Suprapubic skin (tissue), 4 donors: ENCODE data around the gene ACSM3. TPM values are rescaled to one million over a fixed set of nuclear protein-coding genes. Genes with fewer than 3 reads are reported as not detected.

Experiments used
- DNase-seq, 2 donors: peaks; one replicate each; pipeline ENCODE4 v3.0.0-alpha.2; 2019; ENCODE audit warnings: low spot score in 2 of 2
- H3K27ac ChIP-seq: fragments of 200-600 bp; sonication (generic); one replicate; pipeline ENCODE4 v1.5.1; 2019
- H3K27me3 ChIP-seq: fragments of 200-600 bp; sonication (generic); one replicate; pipeline ENCODE4 v1.5.1; 2019
- H3K36me3 ChIP-seq: fragments of 200-600 bp; sonication (generic); one replicate; pipeline ENCODE4 v1.5.1; 2019
- H3K4me1 ChIP-seq: fragments of 200-600 bp; sonication (generic); one replicate; pipeline ENCODE4 v1.5.1; 2019
- H3K4me3 ChIP-seq: fragments of 200-600 bp; sonication (generic); one replicate; pipeline ENCODE4 v1.5.1; 2019; ENCODE audit warnings: mild to moderate bottlenecking
- H3K9me3 ChIP-seq: fragments of 200-600 bp; sonication (generic); one replicate; pipeline ENCODE4 v1.5.1; 2019
- EP300 ChIP-seq: sonication (generic); formaldehyde crosslinking; IDR thresholded peaks from one replicate; pipeline ENCODE4 v1.6.1; 2017; ENCODE audit warnings: antibody characterized with exemption
- POLR2A ChIP-seq, 2 donors: fragments of 450-650 bp; IDR thresholded peaks; one replicate each; pipeline ENCODE4 v1.6.1; 2017; ENCODE audit warnings: antibody characterized with exemption in 2 of 2, mild to moderate bottlenecking in 2 of 2, moderate library complexity in 2 of 2
- POLR2AphosphoS5 ChIP-seq, 3 donors: sonication (generic); formaldehyde crosslinking; IDR thresholded peaks; one replicate each; pipeline ENCODE4 v1.6.1; 2017; ENCODE audit warnings: antibody characterized with exemption in 3 of 3
- WGBS: methylation state at CpG from one replicate; pipeline ENCODE4 v1.1.5; 2018; 5-methylcytosine and 5-hydroxymethylcytosine counted together
- total RNA-seq, 4 donors: library from RNA; depleted of rRNA; stranded (reverse); fragments of >200 nt; gene quantifications; one replicate each; pipeline ENCODE4 v1.1.0, GENCODE V29; 2016
- TF ChIP-seq, protein P1 (sequence below), 2 donors: fragments of 200-600 bp in 1 of 2; fragments of 450-650 bp in 1 of 2; sonication (generic) in 1 of 2; IDR thresholded peaks; one replicate each; pipeline ENCODE4 v1.5.1; 2016 to 2019; ENCODE audit warnings: antibody characterized with exemption in 2 of 2, mild to moderate bottlenecking in 1 of 2, moderate library complexity in 1 of 2

ACSM3 gene
- total RNA-seq, 4 donors from 2014 or later, result 5.2 to 11.7 (median 11.0) TPM

GRCh38 chr16:20806168-20807050 lies 42.6 kb downstream of the ACSM3 start, which contains the start of the genes ERI2 and REXO5:
ERI2 (minus strand) TSS chr16:20806472; CDS start chr16:20806430, 42 bp downstream.
REXO5 (plus strand) TSS chr16:20806527; CDS start chr16:20806954, 427 bp downstream.
- under 1% methylated on average over 57 of the region's 74 CpGs for WGBS
- peak within 1 kb of the TSS; percentile 60 for H3K4me3 ChIP-seq
- peaks cover 16% of the 10 kb centered on the region for H3K4me1 ChIP-seq
- no peaks in the 10 kb centered on the region for H3K9me3 ChIP-seq
- DNase-seq, result peak; percentile 94 to 95
- TF ChIP-seq, protein P1, sequence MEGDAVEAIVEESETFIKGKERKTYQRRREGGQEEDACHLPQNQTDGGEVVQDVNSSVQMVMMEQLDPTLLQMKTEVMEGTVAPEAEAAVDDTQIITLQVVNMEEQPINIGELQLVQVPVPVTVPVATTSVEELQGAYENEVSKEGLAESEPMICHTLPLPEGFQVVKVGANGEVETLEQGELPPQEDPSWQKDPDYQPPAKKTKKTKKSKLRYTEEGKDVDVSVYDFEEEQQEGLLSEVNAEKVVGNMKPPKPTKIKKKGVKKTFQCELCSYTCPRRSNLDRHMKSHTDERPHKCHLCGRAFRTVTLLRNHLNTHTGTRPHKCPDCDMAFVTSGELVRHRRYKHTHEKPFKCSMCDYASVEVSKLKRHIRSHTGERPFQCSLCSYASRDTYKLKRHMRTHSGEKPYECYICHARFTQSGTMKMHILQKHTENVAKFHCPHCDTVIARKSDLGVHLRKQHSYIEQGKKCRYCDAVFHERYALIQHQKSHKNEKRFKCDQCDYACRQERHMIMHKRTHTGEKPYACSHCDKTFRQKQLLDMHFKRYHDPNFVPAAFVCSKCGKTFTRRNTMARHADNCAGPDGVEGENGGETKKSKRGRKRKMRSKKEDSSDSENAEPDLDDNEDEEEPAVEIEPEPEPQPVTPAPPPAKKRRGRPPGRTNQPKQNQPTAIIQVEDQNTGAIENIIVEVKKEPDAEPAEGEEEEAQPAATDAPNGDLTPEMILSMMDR (IDR thresholded peaks at IDR 0.05), result peak in 1 of 2 donors; percentile 41
- no peak for TF ChIP-seq EP300
- no peaks in the 10 kb centered on the region for H3K27me3 ChIP-seq
- peak within 1 kb of the TSS; percentile 80 for H3K27ac ChIP-seq
- H3K36me3 ChIP-seq, result peaks cover 5% of the 10 kb centered on the region

DNA sequence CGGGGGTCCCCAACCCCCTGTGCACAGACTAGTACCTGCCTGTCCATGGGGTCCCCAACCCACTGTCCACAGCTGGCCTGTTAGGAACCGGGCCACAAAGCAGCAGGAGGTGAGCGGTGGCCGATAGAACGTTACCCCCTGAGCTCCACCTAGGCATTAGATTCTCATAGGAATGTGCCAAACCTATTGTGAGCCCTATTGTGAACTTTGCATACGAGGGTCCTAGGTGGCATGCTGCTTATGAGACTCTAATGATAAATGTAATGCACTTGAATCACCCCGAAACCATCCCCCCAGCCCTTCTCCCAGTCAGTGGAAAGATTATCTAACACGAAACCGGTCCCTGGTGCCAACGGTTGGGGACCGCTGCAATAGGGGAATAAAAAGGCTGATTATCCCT lies 44.0 kb downstream of the ACSM3 start:
- 93% methylated on average over 10 of the region's 11 CpGs for WGBS
- TF ChIP-seq, protein P1 (IDR thresholded peaks at IDR 0.05), result no peak
- TF ChIP-seq POLR2A (IDR thresholded peaks at IDR 0.05) (no peak), POLR2AphosphoS5 (IDR thresholded peaks at IDR 0.05) (no peak), EP300 (no peak)
- Histone ChIP-seq H3K4me3 (no peak overlapping the region), H3K36me3 (no peaks in the 10 kb centered on the region), H3K27ac (no peak overlapping the region), H3K4me1 (peaks cover 16% of the 10 kb centered on the region), H3K9me3 (no peaks in the 10 kb centered on the region), H3K27me3 (no peaks in the 10 kb centered on the region)
- no peak for DNase-seq

DNA sequence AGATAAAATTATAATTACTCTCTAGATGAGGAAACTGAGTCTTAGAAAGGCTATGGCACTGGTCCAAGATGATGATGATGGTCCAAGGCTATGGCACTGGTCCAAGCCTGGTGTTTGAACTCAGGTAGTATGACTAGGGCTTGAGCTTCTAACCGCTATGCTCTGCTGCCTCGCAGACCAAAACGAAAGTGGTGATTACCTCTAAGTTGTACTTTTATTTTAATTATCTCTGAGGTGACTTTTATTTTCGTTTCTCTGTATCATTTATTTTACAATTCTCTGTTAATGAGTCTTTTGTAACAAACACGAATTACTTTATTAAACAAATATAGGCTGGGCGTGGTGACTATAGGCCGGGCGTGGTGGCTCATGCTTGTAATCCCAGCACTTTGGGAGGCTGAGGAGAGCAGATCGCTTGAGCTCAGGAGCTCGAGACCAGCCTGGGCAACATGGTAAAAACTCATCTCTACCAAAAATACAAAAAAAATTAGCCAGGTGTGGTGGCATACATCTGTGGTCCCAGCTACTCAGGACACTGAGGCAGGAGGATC lies 48.1 kb downstream of the ACSM3 start:
- H3K4me3 ChIP-seq, result no peak overlapping the region
- no peaks in the 10 kb centered on the region for H3K9me3 ChIP-seq
- WGBS, result 86% methylated on average over 10 of the region's 10 CpGs
- H3K27me3 ChIP-seq, result no peaks in the 10 kb centered on the region
- H3K4me1 ChIP-seq, result peaks cover 6% of the 10 kb centered on the region
- H3K36me3 ChIP-seq, result peaks cover 6% of the 10 kb centered on the region
- no peak for DNase-seq
- TF ChIP-seq EP300, result no peak
- TF ChIP-seq POLR2A (IDR thresholded peaks at IDR 0.05), result no peak
- no peak for TF ChIP-seq POLR2AphosphoS5 (IDR thresholded peaks at IDR 0.05)
- TF ChIP-seq, protein P1 (IDR thresholded peaks at IDR 0.05), result no peak
- no peak overlapping the region for H3K27ac ChIP-seq

DNA sequence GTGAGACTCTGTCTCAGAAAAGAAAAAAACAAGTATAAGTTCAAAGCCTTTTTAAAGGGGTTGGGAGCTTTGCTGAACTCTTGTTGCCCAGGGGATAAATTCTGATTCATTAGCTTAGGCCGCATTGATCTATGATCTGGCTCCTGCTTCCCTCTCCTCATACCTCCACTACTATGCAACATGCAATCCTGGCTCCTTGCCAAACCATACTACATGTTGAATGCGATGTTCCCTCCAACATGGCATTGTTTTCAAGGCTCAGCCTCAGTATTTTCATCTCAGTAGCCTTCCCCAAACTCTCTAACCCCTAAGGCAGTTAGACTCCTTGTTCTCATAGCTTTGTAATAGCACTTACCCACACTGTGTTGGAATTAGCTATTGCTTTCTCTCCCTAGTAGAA lies 48.7 kb downstream of the ACSM3 start:
- Histone ChIP-seq H3K9me3 (no peaks in the 10 kb centered on the region), H3K27ac (no peak overlapping the region), H3K27me3 (no peaks in the 10 kb centered on the region), H3K4me1 (peaks cover under 1% of the 10 kb centered on the region), H3K36me3 (peaks cover 6% of the 10 kb centered on the region), H3K4me3 (no peak overlapping the region)
- no peak for DNase-seq
- TF ChIP-seq EP300 (no peak), POLR2AphosphoS5 (IDR thresholded peaks at IDR 0.05) (no peak), POLR2A (IDR thresholded peaks at IDR 0.05) (no peak)
- TF ChIP-seq, protein P1 (IDR thresholded peaks at IDR 0.05), result no peak
- WGBS, result 43% methylated on average over 2 of the region's 2 CpGs

GRCh38 chr16:20814784-20815183 lies 51.0 kb downstream of the ACSM3 start:
- peaks cover 6% of the 10 kb centered on the region for H3K36me3 ChIP-seq
- TF ChIP-seq EP300 (no peak), POLR2AphosphoS5 (IDR thresholded peaks at IDR 0.05) (no peak), POLR2A (IDR thresholded peaks at IDR 0.05) (no peak)
- TF ChIP-seq, protein P1 (IDR thresholded peaks at IDR 0.05), result no peak
- WGBS, result 67% methylated on average over 4 of the region's 4 CpGs
- H3K9me3 ChIP-seq, result no peaks in the 10 kb centered on the region
- no peaks in the 10 kb centered on the region for H3K4me1 ChIP-seq
- H3K27me3 ChIP-seq, result no peaks in the 10 kb centered on the region
- H3K27ac ChIP-seq, result no peak overlapping the region
- no peak for DNase-seq
- no peak overlapping the region for H3K4me3 ChIP-seq
